ENCODE measurements around the gene CA10.

The CA10 gene

GRCh38 chr17:51703361-51704341 is 454.9 kb downstream of the CA10 start:
- Histone ChIP-seq H3K27ac (no peak overlapping the region), H3K9ac (no peak overlapping the region), H3K9me3 (ENCODE audit: control insufficient read depth, low read length) (no peaks in the 10 kb centered on the region), H3K27me3 (ENCODE audit: control insufficient read depth, insufficient read depth, low read length) (no peaks in the 10 kb centered on the region), H3K36me3 (ENCODE audit: control insufficient read depth, insufficient read depth, low read length) (no peaks in the 10 kb centered on the region), H3K79me2 (no peaks in the 10 kb centered on the region), H2AFZ (no peak overlapping the region), H3K4me1 (no peaks in the 10 kb centered on the region), H3K4me3 (ENCODE audit: low read depth, low read length) (no peak overlapping the region), H3K4me2 (ENCODE audit: low read length) (no peak overlapping the region)
- TF ChIP-seq, protein P1, sequence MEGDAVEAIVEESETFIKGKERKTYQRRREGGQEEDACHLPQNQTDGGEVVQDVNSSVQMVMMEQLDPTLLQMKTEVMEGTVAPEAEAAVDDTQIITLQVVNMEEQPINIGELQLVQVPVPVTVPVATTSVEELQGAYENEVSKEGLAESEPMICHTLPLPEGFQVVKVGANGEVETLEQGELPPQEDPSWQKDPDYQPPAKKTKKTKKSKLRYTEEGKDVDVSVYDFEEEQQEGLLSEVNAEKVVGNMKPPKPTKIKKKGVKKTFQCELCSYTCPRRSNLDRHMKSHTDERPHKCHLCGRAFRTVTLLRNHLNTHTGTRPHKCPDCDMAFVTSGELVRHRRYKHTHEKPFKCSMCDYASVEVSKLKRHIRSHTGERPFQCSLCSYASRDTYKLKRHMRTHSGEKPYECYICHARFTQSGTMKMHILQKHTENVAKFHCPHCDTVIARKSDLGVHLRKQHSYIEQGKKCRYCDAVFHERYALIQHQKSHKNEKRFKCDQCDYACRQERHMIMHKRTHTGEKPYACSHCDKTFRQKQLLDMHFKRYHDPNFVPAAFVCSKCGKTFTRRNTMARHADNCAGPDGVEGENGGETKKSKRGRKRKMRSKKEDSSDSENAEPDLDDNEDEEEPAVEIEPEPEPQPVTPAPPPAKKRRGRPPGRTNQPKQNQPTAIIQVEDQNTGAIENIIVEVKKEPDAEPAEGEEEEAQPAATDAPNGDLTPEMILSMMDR (IDR thresholded peaks at IDR 0.05): no peak

DNA sequence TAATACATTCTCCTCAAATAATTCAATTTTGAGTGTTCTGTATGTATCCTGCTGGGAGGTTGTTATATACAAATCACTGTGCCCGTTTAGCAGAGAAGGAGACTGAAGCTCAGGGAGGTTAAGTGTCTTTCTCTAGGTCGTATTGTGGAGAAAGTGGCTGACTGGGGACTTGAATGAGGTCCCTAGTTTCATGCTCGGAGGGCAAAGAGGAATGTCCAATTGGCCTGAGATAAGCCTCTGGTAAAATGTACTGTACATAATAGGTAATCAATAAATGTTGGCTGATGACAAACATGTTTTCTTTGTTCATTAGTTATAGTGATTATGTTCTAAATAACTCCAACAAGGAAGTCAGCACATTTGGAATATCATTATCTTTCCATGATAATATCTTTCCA is 455.6 kb downstream of the CA10 start:
- Histone ChIP-seq H3K36me3 (ENCODE audit: control insufficient read depth, insufficient read depth, low read length) (no peaks in the 10 kb centered on the region), H3K9me3 (ENCODE audit: control insufficient read depth, low read length) (no peaks in the 10 kb centered on the region), H3K4me2 (ENCODE audit: low read length) (no peak overlapping the region), H3K4me1 (no peaks in the 10 kb centered on the region), H3K4me3 (ENCODE audit: low read depth, low read length) (no peak overlapping the region), H2AFZ (no peak overlapping the region), H3K27ac (no peak overlapping the region), H3K27me3 (ENCODE audit: control insufficient read depth, insufficient read depth, low read length) (no peaks in the 10 kb centered on the region), H3K79me2 (no peaks in the 10 kb centered on the region), H3K9ac (no peak overlapping the region)
- TF ChIP-seq, protein P1 (IDR thresholded peaks at IDR 0.05): no peak

DNA sequence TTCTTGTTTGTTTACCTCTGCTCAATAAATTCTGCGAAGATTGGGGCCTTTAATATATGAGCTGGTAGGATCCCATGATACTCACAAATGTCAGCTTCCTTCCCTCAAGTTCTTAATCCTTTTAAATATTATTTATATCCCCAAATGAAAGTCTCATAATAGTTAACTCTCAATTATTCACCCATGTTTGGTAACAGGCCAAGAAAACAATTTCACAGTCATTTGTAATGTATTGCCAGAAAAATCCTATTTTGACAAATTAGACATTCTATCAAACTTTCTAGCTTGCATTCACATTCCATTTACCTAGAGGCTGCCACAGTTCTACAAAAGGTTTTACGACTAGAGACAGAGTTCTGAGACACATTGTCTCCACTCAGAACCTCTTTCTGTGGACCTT is 457.0 kb downstream of the CA10 start:
- TF ChIP-seq, protein P1 (IDR thresholded peaks at IDR 0.05): no peak

GRCh38 chr17:51700011-51700760 is 458.3 kb downstream of the CA10 start:
- no peak overlapping the region for H2AFZ ChIP-seq
- no peaks in the 10 kb centered on the region for H3K79me2 ChIP-seq
- no peaks in the 10 kb centered on the region for H3K9me3 ChIP-seq (ENCODE audit: control insufficient read depth, low read length)
- H3K9ac ChIP-seq: no peak overlapping the region
- TF ChIP-seq, protein P1 (IDR thresholded peaks at IDR 0.05): no peak
- H3K4me2 ChIP-seq (ENCODE audit: low read length): no peak overlapping the region
- H3K27ac ChIP-seq: no peak overlapping the region
- no peaks in the 10 kb centered on the region for H3K4me1 ChIP-seq
- no peaks in the 10 kb centered on the region for H3K27me3 ChIP-seq (ENCODE audit: control insufficient read depth, insufficient read depth, low read length)
- no peak overlapping the region for H3K4me3 ChIP-seq (ENCODE audit: low read depth, low read length)
- H3K36me3 ChIP-seq (ENCODE audit: control insufficient read depth, insufficient read depth, low read length): no peaks in the 10 kb centered on the region

More for the DNA sequence above, 457.0 kb downstream of the CA10 start:
- Histone ChIP-seq H3K79me2 (no peaks in the 10 kb centered on the region), H3K36me3 (ENCODE audit: control insufficient read depth, insufficient read depth, low read length) (no peaks in the 10 kb centered on the region), H3K4me3 (ENCODE audit: low read depth, low read length) (no peak overlapping the region), H3K4me1 (no peaks in the 10 kb centered on the region), H3K4me2 (ENCODE audit: low read length) (no peak overlapping the region), H2AFZ (no peak overlapping the region), H3K9ac (no peak overlapping the region), H3K27ac (no peak overlapping the region), H3K27me3 (ENCODE audit: control insufficient read depth, insufficient read depth, low read length) (no peaks in the 10 kb centered on the region), H3K9me3 (ENCODE audit: control insufficient read depth, low read length) (no peaks in the 10 kb centered on the region)

Measured in parathyroid adenoma (tissue), 2 donors.